WTC11 (cell line): ENCODE data around the gene NOL4L.

Experiments
- ELF4 ChIP-seq: sonication (generic); formaldehyde crosslinking; IDR thresholded peaks from 2 replicates; pipeline ENCODE4 v1.8.1; 2022; ENCODE audit warnings: low read depth, mild to moderate bottlenecking, moderate library complexity, missing genetic modification reagents
- TEAD4 ChIP-seq: sonication (generic); formaldehyde crosslinking; IDR thresholded peaks from 2 replicates; pipeline ENCODE4 v1.8.0; 2022; ENCODE audit warnings: mild to moderate bottlenecking, missing genetic modification reagents
- ZNF219 ChIP-seq: sonication (generic); formaldehyde crosslinking; IDR thresholded peaks from 2 replicates; pipeline ENCODE4 v1.8.0; 2023; ENCODE audit warnings: missing genetic modification reagents, mild to moderate bottlenecking, borderline replicate concordance
- ZNF423 ChIP-seq: fragments of 250-450 bp; sonication (Bioruptor Pico); IDR thresholded peaks from 2 replicates; pipeline ENCODE4 v2.1.2; 2022; ENCODE audit warnings: mild to moderate bottlenecking, moderate library complexity
- TF ChIP-seq, protein P1 (sequence below): fragments of 200-600 bp; IDR thresholded peaks from 2 replicates; pipeline ENCODE4 v1.8.0; 2022; ENCODE audit warnings: antibody characterized with exemption
- TF ChIP-seq, protein P2 (sequence below): sonication (generic); formaldehyde crosslinking; IDR thresholded peaks from 2 replicates; pipeline ENCODE4 v1.8.0; 2022; ENCODE audit warnings: mild to moderate bottlenecking, missing genetic modification reagents
- TF ChIP-seq, protein P3 (sequence below): sonication (generic); formaldehyde crosslinking; IDR thresholded peaks from 2 replicates; pipeline ENCODE4 v1.8.1; 2022; ENCODE audit warnings: mild to moderate bottlenecking, moderate library complexity, missing genetic modification reagents
- TF ChIP-seq, protein P4 (sequence below): sonication (generic); formaldehyde crosslinking; IDR thresholded peaks from 2 replicates; pipeline ENCODE4 v1.8.1; 2023; ENCODE audit warnings: mild to moderate bottlenecking, missing genetic modification reagents

DNA sequence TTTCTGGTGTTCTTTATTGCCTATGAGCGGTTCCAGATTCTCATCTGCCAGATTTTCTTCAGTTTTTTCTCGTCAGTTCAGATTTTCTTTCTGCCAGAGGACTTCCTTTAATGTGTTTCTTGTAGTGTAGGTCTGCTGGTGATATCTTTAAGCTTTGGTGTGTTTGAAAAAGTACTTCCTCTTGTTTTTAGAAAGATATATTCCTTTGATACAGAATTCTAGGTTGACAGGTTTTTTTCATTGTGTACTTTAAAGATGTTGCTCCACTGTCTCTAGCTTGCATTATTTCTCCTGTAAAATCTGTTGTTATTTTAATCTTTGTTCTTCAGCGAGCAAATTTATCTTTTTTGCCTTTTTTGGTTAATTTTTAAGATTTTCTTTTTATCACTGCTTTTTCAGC, 190.1 kb downstream of the NOL4L start:
- TF ChIP-seq ELF4 (no peak), ZNF423 (CRISPR knock-in tag) (no peak), ZNF219 (CRISPR knock-in tag) (no peak), TEAD4 (CRISPR knock-in tag) (no peak)
- TF ChIP-seq, protein P1, sequence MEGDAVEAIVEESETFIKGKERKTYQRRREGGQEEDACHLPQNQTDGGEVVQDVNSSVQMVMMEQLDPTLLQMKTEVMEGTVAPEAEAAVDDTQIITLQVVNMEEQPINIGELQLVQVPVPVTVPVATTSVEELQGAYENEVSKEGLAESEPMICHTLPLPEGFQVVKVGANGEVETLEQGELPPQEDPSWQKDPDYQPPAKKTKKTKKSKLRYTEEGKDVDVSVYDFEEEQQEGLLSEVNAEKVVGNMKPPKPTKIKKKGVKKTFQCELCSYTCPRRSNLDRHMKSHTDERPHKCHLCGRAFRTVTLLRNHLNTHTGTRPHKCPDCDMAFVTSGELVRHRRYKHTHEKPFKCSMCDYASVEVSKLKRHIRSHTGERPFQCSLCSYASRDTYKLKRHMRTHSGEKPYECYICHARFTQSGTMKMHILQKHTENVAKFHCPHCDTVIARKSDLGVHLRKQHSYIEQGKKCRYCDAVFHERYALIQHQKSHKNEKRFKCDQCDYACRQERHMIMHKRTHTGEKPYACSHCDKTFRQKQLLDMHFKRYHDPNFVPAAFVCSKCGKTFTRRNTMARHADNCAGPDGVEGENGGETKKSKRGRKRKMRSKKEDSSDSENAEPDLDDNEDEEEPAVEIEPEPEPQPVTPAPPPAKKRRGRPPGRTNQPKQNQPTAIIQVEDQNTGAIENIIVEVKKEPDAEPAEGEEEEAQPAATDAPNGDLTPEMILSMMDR = no peak
- TF ChIP-seq, protein P2, sequence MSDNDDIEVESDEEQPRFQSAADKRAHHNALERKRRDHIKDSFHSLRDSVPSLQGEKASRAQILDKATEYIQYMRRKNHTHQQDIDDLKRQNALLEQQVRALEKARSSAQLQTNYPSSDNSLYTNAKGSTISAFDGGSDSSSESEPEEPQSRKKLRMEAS (CRISPR knock-in tag) = no peak
- TF ChIP-seq, protein P3, sequence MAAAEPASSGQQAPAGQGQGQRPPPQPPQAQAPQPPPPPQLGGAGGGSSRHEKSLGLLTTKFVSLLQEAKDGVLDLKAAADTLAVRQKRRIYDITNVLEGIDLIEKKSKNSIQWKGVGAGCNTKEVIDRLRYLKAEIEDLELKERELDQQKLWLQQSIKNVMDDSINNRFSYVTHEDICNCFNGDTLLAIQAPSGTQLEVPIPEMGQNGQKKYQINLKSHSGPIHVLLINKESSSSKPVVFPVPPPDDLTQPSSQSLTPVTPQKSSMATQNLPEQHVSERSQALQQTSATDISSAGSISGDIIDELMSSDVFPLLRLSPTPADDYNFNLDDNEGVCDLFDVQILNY (CRISPR knock-in tag) = no peak
- TF ChIP-seq, protein P4, sequence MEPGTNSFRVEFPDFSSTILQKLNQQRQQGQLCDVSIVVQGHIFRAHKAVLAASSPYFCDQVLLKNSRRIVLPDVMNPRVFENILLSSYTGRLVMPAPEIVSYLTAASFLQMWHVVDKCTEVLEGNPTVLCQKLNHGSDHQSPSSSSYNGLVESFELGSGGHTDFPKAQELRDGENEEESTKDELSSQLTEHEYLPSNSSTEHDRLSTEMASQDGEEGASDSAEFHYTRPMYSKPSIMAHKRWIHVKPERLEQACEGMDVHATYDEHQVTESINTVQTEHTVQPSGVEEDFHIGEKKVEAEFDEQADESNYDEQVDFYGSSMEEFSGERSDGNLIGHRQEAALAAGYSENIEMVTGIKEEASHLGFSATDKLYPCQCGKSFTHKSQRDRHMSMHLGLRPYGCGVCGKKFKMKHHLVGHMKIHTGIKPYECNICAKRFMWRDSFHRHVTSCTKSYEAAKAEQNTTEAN (CRISPR knock-in tag) = no peak
